Liver (tissue), 9 donors: Measurements from ENCODE around the gene STAT5A. TPM values are rescaled to one million over a fixed set of nuclear protein-coding genes. Genes with fewer than 3 reads are reported as not detected.

ENCODE experiments used
- DNase-seq: peaks from one replicate; pipeline ENCODE4 v3.0.0-alpha.2; 2017; ENCODE audit warnings: low spot score
- H3K27ac ChIP-seq, 2 donors: one replicate each; pipeline ENCODE4 v1.7.0; 2013; ENCODE audit warnings: inconsistent platforms in 2 of 2, low read length in 2 of 2, control low read depth in 1 of 2, low read depth in 1 of 2, mild to moderate bottlenecking in 1 of 2
- H3K27me3 ChIP-seq, 4 donors: one replicate each; pipeline versions ENCODE4 v1.6.1 to v1.7.0; 2013; ENCODE audit warnings: low read length in 3 of 4, inconsistent platforms in 1 of 4, mild to moderate bottlenecking in 1 of 4, moderate library complexity in 1 of 4; ENCODE audit not compliant: control insufficient read depth in 4 of 4, insufficient read depth in 4 of 4
- H3K36me3 ChIP-seq, 4 donors: one replicate each; pipeline versions ENCODE4 v1.6.1 to v1.7.0; 2013; ENCODE audit warnings: low read length in 3 of 4, mild to moderate bottlenecking in 3 of 4, low read depth in 1 of 4, moderate library complexity in 1 of 4; ENCODE audit not compliant: control insufficient read depth in 4 of 4, insufficient read depth in 3 of 4
- H3K4me1 ChIP-seq, 4 donors: one replicate each; pipeline versions ENCODE4 v1.6.1 to v1.7.0; 2013; ENCODE audit warnings: low read length in 3 of 4, mild to moderate bottlenecking in 3 of 4, moderate library complexity in 1 of 4; ENCODE audit not compliant: control insufficient read depth in 4 of 4, insufficient read depth in 4 of 4
- H3K4me3 ChIP-seq, 3 donors: one replicate each; pipeline versions ENCODE4 v1.6.1 to v1.7.0; 2013; ENCODE audit warnings: low read length in 3 of 3, control low read depth in 1 of 3, low read depth in 1 of 3, mild to moderate bottlenecking in 1 of 3
- H3K9ac ChIP-seq, 2 donors: one replicate each; pipeline ENCODE4 v1.7.0; 2013; ENCODE audit warnings: low read length in 2 of 2, mild to moderate bottlenecking in 2 of 2, moderate library complexity in 2 of 2, control low read depth in 1 of 2, low read depth in 1 of 2
- H3K9me3 ChIP-seq, 4 donors: one replicate each; pipeline versions ENCODE4 v1.6.1 to v1.7.0; 2013; ENCODE audit warnings: low read length in 3 of 4; ENCODE audit not compliant: control insufficient read depth in 4 of 4
- ATF3 ChIP-seq: IDR thresholded peaks from 2 replicates; pipeline ENCODE4 v1.6.1; 2016; ENCODE audit warnings: antibody characterized with exemption
- EGR1 ChIP-seq, 2 donors: IDR thresholded peaks; 2 replicates each; pipeline ENCODE4 v1.6.1; 2016 to 2018; ENCODE audit warnings: antibody characterized with exemption in 2 of 2, low read depth in 2 of 2
- FOXA1 ChIP-seq: IDR thresholded peaks from 2 replicates; pipeline ENCODE4 v1.6.1; 2016; ENCODE audit warnings: antibody characterized with exemption
- FOXA2 ChIP-seq: IDR thresholded peaks from 2 replicates; pipeline ENCODE4 v1.6.1; 2016; ENCODE audit warnings: antibody characterized with exemption
- GABPA ChIP-seq, 2 donors: IDR thresholded peaks in 1 of 2; conservative IDR thresholded peaks in 1 of 2; 2 replicates each; pipeline ENCODE4 v1.6.1; 2016; ENCODE audit warnings: antibody characterized with exemption in 2 of 2, mild to moderate bottlenecking in 1 of 2, moderate library complexity in 1 of 2
- HNF4A ChIP-seq, 2 donors: conservative IDR thresholded peaks; 2 replicates each; pipeline ENCODE4 v1.6.1; 2016; ENCODE audit warnings: antibody characterized with exemption in 2 of 2, mild to moderate bottlenecking in 2 of 2
- HNF4G ChIP-seq: IDR thresholded peaks from 2 replicates; pipeline ENCODE4 v1.6.1; 2016; ENCODE audit warnings: antibody characterized with exemption
- JUND ChIP-seq, 2 donors: IDR thresholded peaks; 2 replicates each; pipeline ENCODE4 v1.6.1; 2016; ENCODE audit warnings: antibody characterized with exemption in 2 of 2
- NR2F2 ChIP-seq: IDR thresholded peaks from 2 replicates; pipeline ENCODE4 v1.6.1; 2016; ENCODE audit warnings: antibody characterized with exemption
- RAD21 ChIP-seq, 2 donors: IDR thresholded peaks; 2 replicates each; pipeline ENCODE4 v1.6.1; 2016; ENCODE audit warnings: antibody characterized with exemption in 2 of 2, mild to moderate bottlenecking in 2 of 2
- RXRA ChIP-seq, 2 donors: IDR thresholded peaks; 2 replicates each; pipeline ENCODE4 v1.6.1; 2017 to 2018; ENCODE audit warnings: antibody characterized with exemption in 2 of 2, mild to moderate bottlenecking in 1 of 2
- SP1 ChIP-seq: IDR thresholded peaks from 2 replicates; pipeline ENCODE4 v1.6.1; 2018; ENCODE audit warnings: antibody characterized with exemption, mild to moderate bottlenecking
- TAF1 ChIP-seq: conservative IDR thresholded peaks from 2 replicates; pipeline ENCODE4 v1.6.1; 2016; ENCODE audit warnings: antibody characterized with exemption, mild to moderate bottlenecking
- YY1 ChIP-seq: IDR thresholded peaks from 2 replicates; pipeline ENCODE4 v1.6.1; 2016; ENCODE audit warnings: antibody characterized with exemption, mild to moderate bottlenecking
- WGBS: extraction: QIAGEN DNeasy Blood & Tissue Kit; methylation state at CpG from one replicate; pipeline ENCODE4 v1.1.7; 2013; 5-methylcytosine and 5-hydroxymethylcytosine counted together
- polyA plus RNA-seq, 2 donors: library from polyadenylated mRNA; stranded (reverse) in 1 of 2; unstranded in 1 of 2; fragments of 200-250 nt in 1 of 2; fragments of >200 nt in 1 of 2; fragmentation: Nextera tagmentation in 1 of 2; extraction: Ambion mirVana in 1 of 2; gene quantifications; one replicate each; pipeline versions ENCODE4 v1.2.1 to v1.2.3, GENCODE V29; 2013 to 2015
- total RNA-seq, 2 donors: library from RNA; depleted of rRNA; stranded (reverse); fragments of >200 nt; gene quantifications; one replicate each; pipeline ENCODE4 v1.2.3, GENCODE V29; 2014
- TF ChIP-seq, protein P1 (sequence below): fragments of 150-350 bp; IDR thresholded peaks from 2 replicates; pipeline ENCODE4 v1.5.1; 2017; ENCODE audit warnings: improper control_type of control experiment, low read depth, low read length; ENCODE audit not compliant: missing input control
- TF ChIP-seq, protein P2 (sequence below): IDR thresholded peaks from 2 replicates; pipeline ENCODE4 v1.6.1; 2016; ENCODE audit warnings: antibody characterized with exemption
- TF ChIP-seq, protein P3 (sequence below): IDR thresholded peaks from 2 replicates; pipeline ENCODE4 v1.6.1; 2016; ENCODE audit warnings: antibody characterized with exemption, mild to moderate bottlenecking
- TF ChIP-seq, protein P4 (sequence below): IDR thresholded peaks from 2 replicates; pipeline ENCODE4 v1.6.1; 2016; ENCODE audit warnings: antibody characterized with exemption
- donor health status: healthy.
- donor health status: healthy.
- donor health status: healthy.
- donor health status: healthy.
- donor health status: healthy.

Gene STAT5A
- total and polyA plus RNA-seq, 4 donors, result 1.7 to 37.7 (median 8.9) TPM

- TF ChIP-seq, protein P1, sequence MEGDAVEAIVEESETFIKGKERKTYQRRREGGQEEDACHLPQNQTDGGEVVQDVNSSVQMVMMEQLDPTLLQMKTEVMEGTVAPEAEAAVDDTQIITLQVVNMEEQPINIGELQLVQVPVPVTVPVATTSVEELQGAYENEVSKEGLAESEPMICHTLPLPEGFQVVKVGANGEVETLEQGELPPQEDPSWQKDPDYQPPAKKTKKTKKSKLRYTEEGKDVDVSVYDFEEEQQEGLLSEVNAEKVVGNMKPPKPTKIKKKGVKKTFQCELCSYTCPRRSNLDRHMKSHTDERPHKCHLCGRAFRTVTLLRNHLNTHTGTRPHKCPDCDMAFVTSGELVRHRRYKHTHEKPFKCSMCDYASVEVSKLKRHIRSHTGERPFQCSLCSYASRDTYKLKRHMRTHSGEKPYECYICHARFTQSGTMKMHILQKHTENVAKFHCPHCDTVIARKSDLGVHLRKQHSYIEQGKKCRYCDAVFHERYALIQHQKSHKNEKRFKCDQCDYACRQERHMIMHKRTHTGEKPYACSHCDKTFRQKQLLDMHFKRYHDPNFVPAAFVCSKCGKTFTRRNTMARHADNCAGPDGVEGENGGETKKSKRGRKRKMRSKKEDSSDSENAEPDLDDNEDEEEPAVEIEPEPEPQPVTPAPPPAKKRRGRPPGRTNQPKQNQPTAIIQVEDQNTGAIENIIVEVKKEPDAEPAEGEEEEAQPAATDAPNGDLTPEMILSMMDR, result no peak
- no peak for TF ChIP-seq TAF1
- no peak for TF ChIP-seq HNF4G
- TF ChIP-seq JUND (IDR thresholded peaks at IDR 0.05), result no peak
- no peak for TF ChIP-seq FOXA2
- TF ChIP-seq, protein P2, sequence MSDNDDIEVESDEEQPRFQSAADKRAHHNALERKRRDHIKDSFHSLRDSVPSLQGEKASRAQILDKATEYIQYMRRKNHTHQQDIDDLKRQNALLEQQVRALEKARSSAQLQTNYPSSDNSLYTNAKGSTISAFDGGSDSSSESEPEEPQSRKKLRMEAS, result no peak
- TF ChIP-seq HNF4A (conservative IDR thresholded peaks at IDR 0.05), result no peak
- TF ChIP-seq, protein P3, sequence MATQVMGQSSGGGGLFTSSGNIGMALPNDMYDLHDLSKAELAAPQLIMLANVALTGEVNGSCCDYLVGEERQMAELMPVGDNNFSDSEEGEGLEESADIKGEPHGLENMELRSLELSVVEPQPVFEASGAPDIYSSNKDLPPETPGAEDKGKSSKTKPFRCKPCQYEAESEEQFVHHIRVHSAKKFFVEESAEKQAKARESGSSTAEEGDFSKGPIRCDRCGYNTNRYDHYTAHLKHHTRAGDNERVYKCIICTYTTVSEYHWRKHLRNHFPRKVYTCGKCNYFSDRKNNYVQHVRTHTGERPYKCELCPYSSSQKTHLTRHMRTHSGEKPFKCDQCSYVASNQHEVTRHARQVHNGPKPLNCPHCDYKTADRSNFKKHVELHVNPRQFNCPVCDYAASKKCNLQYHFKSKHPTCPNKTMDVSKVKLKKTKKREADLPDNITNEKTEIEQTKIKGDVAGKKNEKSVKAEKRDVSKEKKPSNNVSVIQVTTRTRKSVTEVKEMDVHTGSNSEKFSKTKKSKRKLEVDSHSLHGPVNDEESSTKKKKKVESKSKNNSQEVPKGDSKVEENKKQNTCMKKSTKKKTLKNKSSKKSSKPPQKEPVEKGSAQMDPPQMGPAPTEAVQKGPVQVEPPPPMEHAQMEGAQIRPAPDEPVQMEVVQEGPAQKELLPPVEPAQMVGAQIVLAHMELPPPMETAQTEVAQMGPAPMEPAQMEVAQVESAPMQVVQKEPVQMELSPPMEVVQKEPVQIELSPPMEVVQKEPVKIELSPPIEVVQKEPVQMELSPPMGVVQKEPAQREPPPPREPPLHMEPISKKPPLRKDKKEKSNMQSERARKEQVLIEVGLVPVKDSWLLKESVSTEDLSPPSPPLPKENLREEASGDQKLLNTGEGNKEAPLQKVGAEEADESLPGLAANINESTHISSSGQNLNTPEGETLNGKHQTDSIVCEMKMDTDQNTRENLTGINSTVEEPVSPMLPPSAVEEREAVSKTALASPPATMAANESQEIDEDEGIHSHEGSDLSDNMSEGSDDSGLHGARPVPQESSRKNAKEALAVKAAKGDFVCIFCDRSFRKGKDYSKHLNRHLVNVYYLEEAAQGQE, result no peak
- no peak for TF ChIP-seq EGR1 (IDR thresholded peaks at IDR 0.05; ENCODE audit: low read depth in 2 of 2)
- TF ChIP-seq, protein P4, sequence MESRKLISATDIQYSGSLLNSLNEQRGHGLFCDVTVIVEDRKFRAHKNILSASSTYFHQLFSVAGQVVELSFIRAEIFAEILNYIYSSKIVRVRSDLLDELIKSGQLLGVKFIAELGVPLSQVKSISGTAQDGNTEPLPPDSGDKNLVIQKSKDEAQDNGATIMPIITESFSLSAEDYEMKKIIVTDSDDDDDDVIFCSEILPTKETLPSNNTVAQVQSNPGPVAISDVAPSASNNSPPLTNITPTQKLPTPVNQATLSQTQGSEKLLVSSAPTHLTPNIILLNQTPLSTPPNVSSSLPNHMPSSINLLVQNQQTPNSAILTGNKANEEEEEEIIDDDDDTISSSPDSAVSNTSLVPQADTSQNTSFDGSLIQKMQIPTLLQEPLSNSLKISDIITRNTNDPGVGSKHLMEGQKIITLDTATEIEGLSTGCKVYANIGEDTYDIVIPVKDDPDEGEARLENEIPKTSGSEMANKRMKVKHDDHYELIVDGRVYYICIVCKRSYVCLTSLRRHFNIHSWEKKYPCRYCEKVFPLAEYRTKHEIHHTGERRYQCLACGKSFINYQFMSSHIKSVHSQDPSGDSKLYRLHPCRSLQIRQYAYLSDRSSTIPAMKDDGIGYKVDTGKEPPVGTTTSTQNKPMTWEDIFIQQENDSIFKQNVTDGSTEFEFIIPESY, result no peak
- TF ChIP-seq ATF3, result no peak
- no peak for TF ChIP-seq SP1
- TF ChIP-seq YY1, result no peak
- TF ChIP-seq NR2F2, result no peak
- no peak for TF ChIP-seq FOXA1
- no peak for TF ChIP-seq GABPA (IDR thresholded peaks at IDR 0.05 in 1 of 2, conservative IDR thresholded peaks at IDR 0.05 in 1 of 2)
- TF ChIP-seq RAD21 (IDR thresholded peaks at IDR 0.05), result no peak
- TF ChIP-seq RXRA (IDR thresholded peaks at IDR 0.05), result no peak
Observed at GRCh38 chr17:42270596-42270995, 17.7 kb upstream of the STAT5A start.

More at GRCh38 chr17:42270596-42270995, 17.7 kb upstream of the STAT5A start:
- no peaks in the 10 kb centered on the region for H3K9me3 ChIP-seq
- no peak overlapping the region for H3K4me3 ChIP-seq
- no peak overlapping the region for H3K9ac ChIP-seq
- peak overlapping the region in 1 of 2 donors; percentile 11 for H3K27ac ChIP-seq
- H3K36me3 ChIP-seq, result no peaks in the 10 kb centered on the region
- peaks cover 6 to 41% (median 20%) of the 10 kb centered on the region in 4 donors for H3K4me1 ChIP-seq
- WGBS, result 84% methylated on average over 6 of the region's 6 CpGs
- H3K27me3 ChIP-seq, result no peaks in the 10 kb centered on the region
- no peak for DNase-seq
